Naive thymus-derived CD4-positive, alpha-beta T cell (primary cell): Measurements from ENCODE around the gene VSIG10L2. TPM values are rescaled to one million over a fixed set of nuclear protein-coding genes. Genes with fewer than 3 reads are reported as not detected.
A peak's percentile ranks its signal among the peaks of the same experiment; 100 is the strongest.

ENCODE experiments used
- ATAC-seq: fragments of 150-1000 bp; cut with Tn5 transposase; 2 replicates; pipeline ENCODE4 v1.10.0; 2021; ENCODE audit warnings: mild to moderate bottlenecking, moderate library complexity
- CTCF ChIA-PET: fragments of 350-600 bp; sonication (Branson Sonifier 250); formaldehyde crosslinking; loops from one replicate; lab custom pipeline; 2021; ENCODE audit warnings: antibody characterized with exemption; lab: Charles Lee
- POLR2A ChIA-PET: fragments of 350-600 bp; sonication (Branson Sonifier 250); formaldehyde crosslinking; loops from one replicate; lab custom pipeline; 2021; ENCODE audit warnings: antibody characterized with exemption, inconsistent platforms; lab: Charles Lee
- DNase-seq, 9 donors: peaks; one replicate each; pipeline versions ENCODE4 v3.0.0 to v3.0.0-alpha.2; 2020 to 2022; ENCODE audit warnings: mixed read lengths in 1 of 9
- H3K27ac ChIP-seq: one replicate; pipeline ENCODE4 v1.7.0; 2013; ENCODE audit warnings: mild to moderate bottlenecking, low read depth, low read length, moderate library complexity
- H3K27me3 ChIP-seq, 2 donors: one replicate each; pipeline ENCODE4 v1.7.0; 2013; ENCODE audit warnings: low read length in 2 of 2, mild to moderate bottlenecking in 2 of 2, moderate library complexity in 2 of 2; ENCODE audit not compliant: control insufficient read depth in 2 of 2, insufficient read depth in 2 of 2
- H3K36me3 ChIP-seq, 3 experiments: 1 replicate in 2 of 3; 2 replicates in 1 of 3; pipeline ENCODE4 v1.7.0; 2013; ENCODE audit warnings: low read length in 3 of 3, mild to moderate bottlenecking in 3 of 3, moderate library complexity in 1 of 3; ENCODE audit not compliant: insufficient read depth in 3 of 3, control insufficient read depth in 2 of 3
- H3K4me1 ChIP-seq, 2 donors: one replicate each; pipeline ENCODE4 v1.7.0; 2013; ENCODE audit warnings: low read length in 2 of 2, mild to moderate bottlenecking in 2 of 2, moderate library complexity in 1 of 2; ENCODE audit not compliant: control insufficient read depth in 2 of 2, insufficient read depth in 2 of 2
- H3K4me3 ChIP-seq: 2 replicates; pipeline ENCODE4 v1.7.0; 2013; ENCODE audit warnings: mild to moderate bottlenecking, low read length
- H3K9me3 ChIP-seq, 3 experiments: 1 replicate in 2 of 3; 2 replicates in 1 of 3; pipeline ENCODE4 v1.7.0; 2013; ENCODE audit warnings: low read length in 3 of 3; ENCODE audit not compliant: control insufficient read depth in 2 of 3
- H3K27ac Mint-ChIP-seq, 9 donors: one replicate each; pipeline ENCODE4 v1.8.0; 2020 to 2022; ENCODE audit warnings: mixed read lengths in 9 of 9, mild to moderate bottlenecking in 8 of 9, moderate library complexity in 5 of 9, inconsistent platforms in 2 of 9
- H3K27me3 Mint-ChIP-seq, 5 donors: one replicate each; pipeline ENCODE4 v1.8.0; 2021 to 2022; ENCODE audit warnings: mixed read lengths in 5 of 5, mild to moderate bottlenecking in 1 of 5
- H3K36me3 Mint-ChIP-seq, 5 donors: one replicate each; pipeline ENCODE4 v1.8.0; 2020 to 2022; ENCODE audit warnings: mixed read lengths in 5 of 5, mild to moderate bottlenecking in 3 of 5, inconsistent platforms in 1 of 5
- H3K4me1 Mint-ChIP-seq, 7 donors: one replicate each; pipeline ENCODE4 v1.8.0; 2020 to 2022; ENCODE audit warnings: mixed read lengths in 7 of 7, mild to moderate bottlenecking in 3 of 7, inconsistent platforms in 1 of 7
- H3K4me3 Mint-ChIP-seq, 10 donors: one replicate each; pipeline ENCODE4 v1.8.0; 2020 to 2022; ENCODE audit warnings: mild to moderate bottlenecking in 10 of 10, mixed read lengths in 10 of 10, moderate library complexity in 6 of 10, inconsistent platforms in 2 of 10
- H3K9me3 Mint-ChIP-seq, 11 donors: one replicate each; pipeline ENCODE4 v1.8.0; 2020 to 2022; ENCODE audit warnings: mixed read lengths in 11 of 11, mild to moderate bottlenecking in 4 of 11, inconsistent platforms in 1 of 11, moderate library complexity in 1 of 11
- intact Hi-C, 2 donors: fragments of 100-400 bp; cut with micrococcal nuclease; formaldehyde crosslinking; loops; one replicate each; pipeline ENCODE4 v1.15.1; 2023
- polyA plus RNA-seq, 2 donors: library from polyadenylated mRNA; unstranded; fragments of 300-500 nt; fragmentation: Illumina TruSeq; gene quantifications; one replicate each; pipeline ENCODE4 v1.2.3, GENCODE V29; 2021
- total RNA-seq, 6 experiments: library from RNA in 5 of 6; stranded (reverse) in 5 of 6; gene quantifications; 1 replicate in 5 of 6; 2 replicates in 1 of 6; pipeline ENCODE4 v1.2.3 and lab custom pipeline; 2021 to 2026

VSIG10L2 gene
- total and polyA plus RNA-seq, 7 experiments from 2014 or later = not detected

GRCh38 chr11:125944350-125945010 lies 1.4 kb upstream of the VSIG10L2 start:
- H3K9me3 ChIP-seq = no peaks in the 10 kb centered on the region
- Mint-ChIP-seq H3K9me3 (no peaks in the 10 kb centered on the region), H3K27me3 (peaks cover 0 to 4% (median 0%) of the 10 kb centered on the region in 5 donors), H3K27ac (no peak overlapping the region), H3K36me3 (no peaks in the 10 kb centered on the region), H3K4me1 (peaks cover 2 to 10% (median 8%) of the 10 kb centered on the region in 7 donors), H3K4me3 (no peak overlapping the region)
- no peaks in the 10 kb centered on the region for H3K36me3 ChIP-seq
- H3K4me3 ChIP-seq = no peak overlapping the region
- intact Hi-C loops = no loop called here
- H3K27me3 ChIP-seq = no peaks in the 10 kb centered on the region
- CTCF ChIA-PET = interaction anchor here (1.3 kb wide), 1 partner anchor 249 kb away, joined by 5 read pairs; no protein-coding TSS in a partner anchor
- H3K4me1 ChIP-seq = no peaks in the 10 kb centered on the region
- no peak overlapping the region for H3K27ac ChIP-seq
- no peak for ATAC-seq
- DNase-seq = peak in 1 of 9 donors; percentile 9
- POLR2A ChIA-PET = no interaction called here

- Histone ChIP-seq H3K4me1 (no peaks in the 10 kb centered on the region), H3K9me3 (no peaks in the 10 kb centered on the region), H3K27ac (no peak overlapping the region), H3K4me3 (no peak overlapping the region), H3K36me3 (no peaks in the 10 kb centered on the region), H3K27me3 (no peaks in the 10 kb centered on the region)
- intact Hi-C loops = no loop called here
- DNase-seq (peak in 1 of 9 donors; percentile 8), ATAC-seq (no peak)
- ChIA-PET CTCF (interaction anchor here (0.9 to 1.3 kb wide), 2 partner anchors 245 to 249 kb away, joined by 3 to 5 read pairs; no protein-coding TSS in a partner anchor), POLR2A (no interaction called here)
- Mint-ChIP-seq H3K4me1 (peaks cover 2 to 10% (median 8%) of the 10 kb centered on the region in 7 donors), H3K9me3 (no peaks in the 10 kb centered on the region), H3K27ac (no peak overlapping the region), H3K27me3 (peaks cover 0 to 4% (median 0%) of the 10 kb centered on the region in 5 donors), H3K36me3 (no peaks in the 10 kb centered on the region), H3K4me3 (no peak overlapping the region)
These were observed 640 bp upstream of the VSIG10L2 start for GRCh38 chr11:125945011-125945796.

- no peak overlapping the region for H3K27ac ChIP-seq
- DNase-seq (peak in 1 of 9 donors; percentile 16), ATAC-seq (no peak)
- H3K27me3 ChIP-seq = no peaks in the 10 kb centered on the region
- no peak overlapping the region for H3K4me3 ChIP-seq
- no peaks in the 10 kb centered on the region for H3K4me1 ChIP-seq
- Mint-ChIP-seq H3K9me3 (no peaks in the 10 kb centered on the region), H3K4me1 (peaks cover 2 to 9% (median 8%) of the 10 kb centered on the region in 7 donors), H3K4me3 (no peak overlapping the region), H3K27ac (no peak overlapping the region), H3K27me3 (peaks cover 0 to 6% (median 4%) of the 10 kb centered on the region in 5 donors), H3K36me3 (peaks cover 0 to 4% (median 0%) of the 10 kb centered on the region in 5 donors)
- H3K36me3 ChIP-seq = no peaks in the 10 kb centered on the region
- CTCF ChIA-PET = no interaction called here
- POLR2A ChIA-PET = no interaction called here
- no peaks in the 10 kb centered on the region for H3K9me3 ChIP-seq
- intact Hi-C loops = no loop called here
These were observed 1.0 kb downstream of the VSIG10L2 start for GRCh38 chr11:125946712-125947418.

- H3K27ac Mint-ChIP-seq = no peak overlapping the region
- Histone ChIP-seq H3K27ac (no peak overlapping the region), H3K4me3 (no peak overlapping the region), H3K36me3 (no peaks in the 10 kb centered on the region), H3K27me3 (no peaks in the 10 kb centered on the region), H3K9me3 (no peaks in the 10 kb centered on the region), H3K4me1 (no peaks in the 10 kb centered on the region)
- peaks cover 0 to under 1% (median 0%) of the 10 kb centered on the region in 7 donors for H3K4me1 Mint-ChIP-seq
- intact Hi-C loops = no loop called here
- H3K36me3 Mint-ChIP-seq = peaks cover 0 to 4% (median 0%) of the 10 kb centered on the region in 5 donors
- ChIA-PET CTCF (no interaction called here), POLR2A (no interaction called here)
- no peak for ATAC-seq
- peaks cover 0 to 6% (median 4%) of the 10 kb centered on the region in 5 donors for H3K27me3 Mint-ChIP-seq
- H3K4me3 Mint-ChIP-seq = no peak overlapping the region
- peak in 1 of 9 donors; percentile 8 for DNase-seq
- H3K9me3 Mint-ChIP-seq = no peaks in the 10 kb centered on the region
These were observed 1.8 kb downstream of the VSIG10L2 start for GRCh38 chr11:125947419-125948277.

- intact Hi-C loops = no loop called here
- H3K27me3 ChIP-seq = no peaks in the 10 kb centered on the region
- ChIA-PET POLR2A (no interaction called here), CTCF (interaction anchor here (1.0 to 1.4 kb wide), 2 partner anchors 245 to 247 kb away, joined by 3 to 5 read pairs; no protein-coding TSS in a partner anchor)
- no peaks in the 10 kb centered on the region for H3K9me3 ChIP-seq
- no peak for DNase-seq
- Mint-ChIP-seq H3K9me3 (no peaks in the 10 kb centered on the region), H3K4me3 (no peak overlapping the region), H3K27me3 (peaks cover 0 to 6% (median 4%) of the 10 kb centered on the region in 5 donors), H3K27ac (no peak overlapping the region), H3K4me1 (no peaks in the 10 kb centered on the region), H3K36me3 (peaks cover 0 to 4% (median 0%) of the 10 kb centered on the region in 5 donors)
- no peak overlapping the region for H3K4me3 ChIP-seq
- no peaks in the 10 kb centered on the region for H3K4me1 ChIP-seq
- no peak overlapping the region for H3K27ac ChIP-seq
- ATAC-seq = no peak
- no peaks in the 10 kb centered on the region for H3K36me3 ChIP-seq
These were observed 2.6 kb downstream of the VSIG10L2 start for GRCh38 chr11:125948278-125949051.
